SK-N-MC (cell line): ENCODE results near the gene TYW1B.

Experiments
- EZH2 ChIP-seq: fragments of 200-600 bp; sonication (generic); IDR thresholded peaks from one replicate; pipeline ENCODE4 v1.6.1; 2017; ENCODE audit warnings: antibody characterized with exemption
- FOXP2 ChIP-seq: optimal IDR thresholded peaks from 2 replicates; pipeline ENCODE3; 2011; ENCODE audit warnings: mild to moderate bottlenecking, moderate library complexity; ENCODE audit not compliant: insufficient read depth; ENCODE audit errors: extremely low read length, control extremely low read depth
- POLR2AphosphoS5 ChIP-seq: IDR thresholded peaks from 2 replicates; pipeline ENCODE4 v1.6.1; 2012; ENCODE audit warnings: mild to moderate bottlenecking, low read depth, low read length, borderline replicate concordance

GRCh38 chr7:72706521-72706920, 121.5 kb downstream of the TYW1B start:
- no peak for TF ChIP-seq POLR2AphosphoS5
- no peak for TF ChIP-seq EZH2
- no peak for TF ChIP-seq FOXP2
